Urothelium cell line (cell line): ENCODE data around the gene PTPRH.
"Not testable (repeated sequence)": the region's sequence is repeated elsewhere in the genome, so short reads cannot be mapped to it uniquely, and the experiment has no call there.

Experiments
- DNase-seq: peaks from one replicate; pipeline ENCODE4 v3.0.0; 2011; ENCODE audit warnings: low spot score, mixed read lengths
- FAIRE-seq: peaks from 2 replicates; lab custom pipeline; 2011; peaks lifted over from hg19 to GRCh38; lab: Jason Lieb, UNC

The PTPRH gene

GRCh38 chr19:55227241-55228014 is 18.1 kb upstream of the PTPRH start:
- DNase-seq (no peak), FAIRE-seq (no peak)

DNA sequence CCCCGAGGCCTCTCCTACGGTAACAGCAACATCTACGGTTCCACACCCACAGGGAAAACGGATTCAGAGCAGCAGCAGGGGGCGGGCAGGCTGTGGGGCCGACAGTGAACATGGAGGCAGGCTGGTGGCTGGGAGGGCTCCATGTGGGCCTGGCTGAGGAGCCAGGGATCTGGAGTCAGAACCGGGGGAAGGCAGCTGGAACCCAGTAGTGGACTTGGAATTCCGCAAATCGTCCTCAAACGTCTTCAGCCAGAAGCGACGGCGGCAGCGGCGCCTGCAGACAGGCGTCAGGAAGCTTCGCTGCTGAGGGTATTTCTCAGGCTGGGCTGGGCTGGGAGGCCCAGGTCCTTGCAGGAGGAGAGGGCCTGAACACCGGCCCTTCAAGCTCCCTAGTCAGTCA is 17.5 kb upstream of the PTPRH start:
- no peak for FAIRE-seq
- DNase-seq: no peak

DNA sequence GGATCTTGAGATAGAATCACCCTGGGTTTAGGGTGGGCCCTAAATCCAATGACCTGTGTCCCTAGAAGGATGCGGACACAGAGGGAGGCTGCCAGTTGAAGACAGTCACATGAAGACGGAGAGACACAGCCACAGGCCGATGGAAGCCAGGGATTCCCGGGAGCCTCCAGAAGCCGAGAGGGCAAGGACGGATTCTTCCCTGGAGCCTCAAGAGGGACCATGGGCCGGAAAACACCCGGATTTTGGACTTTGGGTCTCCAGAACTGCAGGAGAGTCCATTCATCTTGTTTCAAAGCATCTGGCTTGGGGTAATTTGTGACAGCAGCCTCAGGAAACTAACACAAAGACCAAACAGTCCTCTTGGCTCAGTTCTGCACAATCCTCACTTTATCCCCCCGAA is 17.0 kb upstream of the PTPRH start:
- DNase-seq: no peak
- FAIRE-seq: no peak

DNA sequence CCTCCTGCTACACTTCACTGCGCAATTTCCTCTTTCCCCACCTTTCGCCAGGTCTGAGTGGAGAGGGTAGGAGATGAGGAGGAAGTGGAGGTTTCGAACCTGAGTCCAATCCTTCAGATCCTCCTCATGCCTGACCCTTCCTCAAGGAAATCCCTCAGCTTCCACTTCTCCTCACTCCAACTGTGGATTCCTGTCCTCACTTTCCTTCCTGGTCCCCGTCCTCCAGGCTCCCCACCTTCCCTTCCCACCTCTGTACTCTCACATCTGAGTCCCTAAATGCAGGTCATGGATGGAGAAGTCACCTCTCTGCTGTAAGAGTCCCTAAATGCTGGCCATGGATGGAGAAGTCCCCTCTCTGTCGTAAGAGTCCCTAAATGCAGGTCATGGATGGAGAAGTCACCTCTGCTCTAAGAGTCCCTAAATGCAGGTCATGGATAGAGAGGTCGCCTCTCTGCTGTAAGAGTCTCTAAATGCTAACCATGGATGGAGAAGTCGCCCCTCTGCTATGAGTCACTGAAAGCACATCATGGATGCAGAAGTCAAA is 16.2 kb upstream of the PTPRH start:
- no peak for DNase-seq
- no peak for FAIRE-seq

DNA sequence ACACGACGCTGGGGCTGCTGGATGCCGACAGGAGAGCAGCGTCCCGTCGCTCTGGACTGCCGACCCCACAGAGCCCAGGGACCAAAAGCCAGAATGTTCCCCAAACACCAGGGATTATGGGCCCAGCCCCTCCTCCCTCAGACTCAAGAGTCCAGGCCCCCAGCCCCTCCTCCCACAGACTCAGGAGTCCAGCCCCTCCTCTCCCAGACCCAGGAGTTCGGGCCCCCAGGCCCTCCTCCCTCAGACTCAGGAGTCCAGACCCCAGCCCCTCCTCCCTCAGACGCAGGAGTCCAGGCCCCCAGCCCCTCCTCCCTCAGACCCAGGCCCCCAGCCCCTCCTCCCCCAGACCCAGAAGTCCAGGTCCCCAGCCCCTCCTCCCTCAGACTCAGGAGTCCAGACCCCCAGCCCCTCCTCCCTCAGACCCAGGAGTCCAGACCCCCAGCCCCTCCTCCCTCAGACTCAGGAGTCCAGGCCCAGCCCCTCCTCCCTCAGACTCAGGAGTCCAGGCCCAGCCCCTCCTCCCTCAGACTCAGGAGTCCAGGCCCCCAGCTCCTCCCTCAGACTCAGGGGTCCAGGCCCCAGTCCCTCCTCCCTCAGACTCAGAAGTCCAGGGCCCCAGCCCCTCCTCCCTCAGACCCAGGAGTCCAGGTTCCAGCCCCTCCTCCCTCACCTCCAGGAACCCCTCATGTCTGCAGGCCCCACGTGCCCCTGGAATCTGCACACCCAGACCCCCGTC is 15.5 kb upstream of the PTPRH start:
- FAIRE-seq, DNase-seq: not testable (repeated sequence)

GRCh38 chr19:55224038-55224665 is 14.9 kb upstream of the PTPRH start:
- DNase-seq (no peak), FAIRE-seq (no peak)

DNA sequence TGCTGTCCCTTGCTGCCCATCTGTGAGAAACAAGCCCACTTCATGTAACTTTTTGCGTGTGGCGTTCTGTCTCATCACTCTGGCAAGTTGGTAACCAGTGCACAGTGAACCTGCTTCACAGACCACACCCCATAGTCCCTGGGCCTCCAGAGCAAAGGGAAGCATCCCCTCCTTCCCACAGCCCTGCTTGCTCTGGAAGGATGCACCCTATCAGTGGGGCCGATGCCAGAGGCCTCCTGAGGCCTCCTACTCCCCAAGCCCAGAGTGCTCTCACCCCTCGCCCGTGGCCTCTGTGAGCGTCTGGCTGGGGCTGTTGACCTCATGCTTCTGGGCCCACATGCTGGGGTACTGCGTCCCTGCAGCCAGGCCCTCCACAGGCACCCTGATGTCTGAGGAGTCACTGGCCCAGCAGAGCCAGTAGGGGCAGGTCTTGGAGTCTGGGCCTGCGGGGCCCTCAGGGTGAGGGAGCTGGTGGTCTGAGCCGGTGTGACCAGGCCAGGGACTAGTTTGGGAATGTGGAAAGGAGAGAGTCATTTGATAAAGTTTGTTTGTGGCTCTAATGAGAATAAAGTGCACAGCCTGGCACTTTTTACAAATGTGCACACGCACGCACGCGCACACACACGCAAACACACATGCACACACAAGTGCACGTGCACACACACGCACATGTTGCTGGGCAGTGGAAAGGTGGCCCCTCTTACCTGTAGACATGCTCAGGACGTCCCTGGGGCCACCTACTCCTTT is 14.2 kb upstream of the PTPRH start:
- DNase-seq (no peak), FAIRE-seq (peak; percentile 23)

DNA sequence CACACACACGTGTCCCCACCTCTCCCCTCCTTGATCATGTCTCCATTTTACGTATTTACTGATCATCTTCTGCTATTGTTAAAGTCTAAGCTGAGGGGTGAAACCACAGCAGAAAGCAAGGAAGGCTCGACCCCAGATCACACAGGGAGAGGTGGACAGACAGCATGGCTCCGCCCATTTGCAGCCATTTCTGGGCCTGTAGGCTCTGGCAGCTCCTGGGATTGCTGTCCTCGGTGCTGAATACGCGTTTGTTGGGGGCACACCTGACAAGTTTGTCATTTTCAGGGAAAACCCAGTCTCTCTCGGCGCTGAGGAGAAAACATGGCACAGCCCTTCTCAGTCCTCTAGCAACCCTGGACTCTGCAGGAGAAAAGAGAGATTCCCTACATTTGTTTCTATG is 11.2 kb upstream of the PTPRH start:
- DNase-seq (no peak), FAIRE-seq (no peak)

GRCh38 chr19:55216461-55217198 is 7.3 kb upstream of the PTPRH start:
- peak; percentile 37 for FAIRE-seq
- DNase-seq: peak; percentile 95

GRCh38 chr19:55213547-55213946 is 4.2 kb upstream of the PTPRH start:
- FAIRE-seq: no peak
- no peak for DNase-seq

DNA sequence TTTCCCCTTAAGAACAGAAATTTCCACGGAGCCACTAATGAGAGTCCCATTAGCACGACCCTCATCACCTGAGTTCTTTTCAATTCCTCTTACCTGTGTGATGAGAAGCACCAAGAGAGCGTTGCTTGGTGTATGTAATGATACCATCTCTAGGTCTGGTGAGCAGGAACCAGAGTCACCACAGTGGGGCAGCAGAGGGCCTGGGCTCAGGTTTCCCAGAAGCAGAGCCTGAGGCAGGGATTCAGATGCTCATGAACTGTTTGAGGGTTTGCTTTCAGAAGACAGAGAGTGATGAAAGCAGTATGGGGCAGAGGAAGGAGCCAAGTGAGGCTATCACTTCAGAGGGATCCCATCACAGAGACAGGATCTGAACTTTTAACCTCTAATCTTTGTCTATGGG is 3.1 kb upstream of the PTPRH start:
- DNase-seq: no peak
- FAIRE-seq: no peak

- DNase-seq: peak; percentile 75
- no peak for FAIRE-seq
Observed at GRCh38 chr19:55209693-55210472, 582 bp upstream of the PTPRH start.

- peak; percentile 96 for DNase-seq
- FAIRE-seq: no peak
Observed at GRCh38 chr19:55206664-55207500, 2.4 kb downstream of the PTPRH start.

DNA sequence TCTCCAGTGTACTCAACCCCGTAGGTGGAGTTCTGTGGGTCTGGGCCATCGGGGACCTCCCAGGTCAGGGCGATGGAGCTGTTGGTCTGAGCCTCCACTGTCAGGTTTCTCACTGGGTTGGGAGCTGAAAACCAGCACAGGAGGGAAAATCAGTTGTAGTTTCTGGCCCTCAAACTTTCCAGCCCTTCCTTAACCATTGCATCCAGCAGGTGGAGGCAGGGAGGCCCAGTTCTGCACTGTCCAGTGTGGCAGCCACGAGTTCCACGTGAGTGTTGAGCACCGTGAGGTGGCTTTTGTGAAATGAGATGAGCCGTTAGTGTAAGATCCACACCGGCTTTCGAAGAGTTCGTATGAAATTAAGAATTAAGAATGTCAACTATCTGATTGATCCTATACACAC is 7.1 kb downstream of the PTPRH start:
- DNase-seq: not testable (repeated sequence)

DNA sequence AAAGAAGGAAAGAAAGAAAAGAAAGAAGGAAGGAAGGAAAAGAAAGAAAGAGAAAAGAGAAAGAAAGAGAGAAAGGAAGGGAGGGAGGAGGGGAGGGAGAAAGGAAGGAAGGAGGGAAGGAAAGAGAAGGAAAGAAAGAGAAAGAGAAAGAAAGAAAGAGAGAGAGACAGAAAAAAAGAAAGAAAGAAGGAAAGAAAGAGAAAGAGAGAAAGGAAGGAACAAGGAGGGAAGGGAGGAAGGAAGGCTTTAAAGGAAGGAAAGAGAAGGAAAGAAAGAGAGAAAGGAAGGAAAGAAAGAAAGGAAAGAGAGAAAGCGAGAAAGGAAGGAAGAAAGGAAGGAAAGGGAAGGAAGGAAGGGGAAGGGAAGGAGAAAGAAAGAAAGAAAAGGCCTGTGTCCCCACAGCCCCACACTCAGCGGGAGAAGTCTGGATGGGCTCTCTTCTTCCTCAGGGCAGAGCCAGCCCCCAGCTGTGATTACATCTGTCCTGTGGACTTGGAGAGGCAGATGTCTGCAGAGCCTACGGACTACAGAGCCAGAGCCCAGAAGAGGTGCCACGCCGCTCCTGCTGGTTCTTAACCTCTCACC is 9.6 kb downstream of the PTPRH start:
- DNase-seq (no peak), FAIRE-seq (no peak)

More for the DNA sequence above, 7.1 kb downstream of the PTPRH start:
- FAIRE-seq: not testable (repeated sequence)

DNA sequence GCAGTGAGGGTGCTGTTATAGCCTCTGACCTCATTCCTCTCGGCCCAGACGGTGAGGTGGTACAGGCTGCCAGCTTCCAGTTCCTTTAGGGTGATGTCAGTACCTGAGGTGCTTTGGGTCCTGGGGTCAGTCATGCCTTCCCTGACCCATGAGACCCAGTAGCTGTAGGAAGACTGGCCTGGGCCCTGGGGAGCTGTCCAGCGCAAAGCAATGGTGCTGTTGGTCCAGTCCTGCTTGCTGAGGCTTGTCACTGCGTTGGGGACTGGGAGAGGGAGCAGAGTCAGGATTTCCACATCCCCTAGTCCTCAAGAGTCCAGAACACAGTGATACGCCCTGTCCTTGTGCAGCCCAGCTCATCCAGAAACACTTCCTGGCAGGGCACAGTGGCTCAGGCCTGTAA is 10.7 kb downstream of the PTPRH start:
- no peak for FAIRE-seq
- DNase-seq: no peak

- FAIRE-seq: no peak
Observed at GRCh38 chr19:55197528-55197927, 11.8 kb downstream of the PTPRH start.

GRCh38 chr19:55196803-55197202 is 12.5 kb downstream of the PTPRH start:
- no peak for DNase-seq
- no peak for FAIRE-seq

More at GRCh38 chr19:55197528-55197927, 11.8 kb downstream of the PTPRH start:
- DNase-seq: no peak
